ENCODE results near the gene LRRTM4.

Gene LRRTM4

GRCh38 chr2:77521931-77522470, at the start of gene LRRTM4:
Gene LRRTM4 (minus strand): TSS chr2:77522376.
- DNase-seq (ENCODE audit: low spot score): no peak

- no peak for DNase-seq (ENCODE audit: low spot score)
Measured at GRCh38 chr2:77571545-77571944, 49.4 kb upstream of the LRRTM4 start.

- no peak for DNase-seq (ENCODE audit: low spot score)
Measured at GRCh38 chr2:77567723-77568122, 45.5 kb upstream of the LRRTM4 start.

- no peak for DNase-seq (ENCODE audit: low spot score)
Measured at GRCh38 chr2:77566582-77566981, 44.4 kb upstream of the LRRTM4 start.

- DNase-seq (ENCODE audit: low spot score): no peak
Measured at GRCh38 chr2:77566131-77566530, 44.0 kb upstream of the LRRTM4 start.

- no peak for DNase-seq (ENCODE audit: low spot score)
Measured at GRCh38 chr2:77552956-77553355, 30.8 kb upstream of the LRRTM4 start.

- no peak for DNase-seq (ENCODE audit: low spot score)
Measured at GRCh38 chr2:77538031-77538430, 15.9 kb upstream of the LRRTM4 start.

GRCh38 chr2:77522888-77523287, 712 bp upstream of the LRRTM4 start:
- no peak for DNase-seq (ENCODE audit: low spot score)

GRCh38 chr2:77521548-77521891, 656 bp downstream of the LRRTM4 start:
- DNase-seq (ENCODE audit: low spot score): no peak

GRCh38 chr2:77520641-77521547, 1.3 kb downstream of the LRRTM4 start:
- no peak for DNase-seq (ENCODE audit: low spot score)

GRCh38 chr2:77519888-77520506, 2.2 kb downstream of the LRRTM4 start:
- DNase-seq (ENCODE audit: low spot score): no peak

GRCh38 chr2:77519164-77519887, 2.9 kb downstream of the LRRTM4 start:
- DNase-seq (ENCODE audit: low spot score): no peak

- DNase-seq (ENCODE audit: low spot score): no peak
Measured at GRCh38 chr2:77518311-77518710, 3.9 kb downstream of the LRRTM4 start.

- no peak for DNase-seq (ENCODE audit: low spot score)
Measured at GRCh38 chr2:77513191-77513590, 9.0 kb downstream of the LRRTM4 start.

- no peak for DNase-seq (ENCODE audit: low spot score)
Measured at GRCh38 chr2:77512507-77512906, 9.7 kb downstream of the LRRTM4 start.

- DNase-seq (ENCODE audit: low spot score): no peak
Measured at GRCh38 chr2:77508511-77508910, 13.7 kb downstream of the LRRTM4 start.

- no peak for DNase-seq (ENCODE audit: low spot score)
Measured at GRCh38 chr2:77507657-77508056, 14.5 kb downstream of the LRRTM4 start.

- DNase-seq (ENCODE audit: low spot score): no peak
Measured at GRCh38 chr2:77488141-77488540, 34.0 kb downstream of the LRRTM4 start.

- no peak for DNase-seq (ENCODE audit: low spot score)
Measured at GRCh38 chr2:77487074-77487803, 34.9 kb downstream of the LRRTM4 start.

GRCh38 chr2:77484026-77484425, 38.1 kb downstream of the LRRTM4 start:
- DNase-seq (ENCODE audit: low spot score): no peak

- no peak for DNase-seq (ENCODE audit: low spot score)
Measured at GRCh38 chr2:77479895-77480294, 42.3 kb downstream of the LRRTM4 start.

GRCh38 chr2:77479395-77479794, 42.8 kb downstream of the LRRTM4 start:
- no peak for DNase-seq (ENCODE audit: low spot score)

Data from activated CD4-positive, alpha-beta T cell treated with anti-CD3 and anti-CD28 coated beads, Interleukin-2, Interleukin-4, amounts not matched to agents 100 ng/mL and 50 ng/mL, durations not matched to agents 16 hours and 8 hours (primary cell).